Nephron progenitor cell (in vitro differentiated cells): Measurements from ENCODE around the gene HIRA.

Source experiments
- DNase-seq: peaks from one replicate; pipeline ENCODE4 v3.0.0; 2021
- H3K27ac Mint-ChIP-seq: 2 replicates; pipeline ENCODE4 v1.8.0; 2021; ENCODE audit warnings: mild to moderate bottlenecking, moderate library complexity, mixed read lengths
- H3K27me3 Mint-ChIP-seq: 2 replicates; pipeline ENCODE4 v1.8.0; 2021; ENCODE audit warnings: mild to moderate bottlenecking, low read depth, mixed read lengths; ENCODE audit not compliant: poor library complexity
- H3K36me3 Mint-ChIP-seq: 2 replicates; pipeline ENCODE4 v1.8.0; 2021; ENCODE audit warnings: low read depth, mixed read lengths
- H3K4me1 Mint-ChIP-seq: 2 replicates; pipeline ENCODE4 v1.8.0; 2021; ENCODE audit warnings: mixed read lengths
- H3K4me3 Mint-ChIP-seq: 2 replicates; pipeline ENCODE4 v1.8.0; 2021; ENCODE audit warnings: mild to moderate bottlenecking, moderate library complexity, mixed read lengths
- H3K9me3 Mint-ChIP-seq: 2 replicates; pipeline ENCODE4 v1.8.0; 2021; ENCODE audit warnings: mild to moderate bottlenecking, moderate library complexity, mixed read lengths
- CTCF ChIP-seq: fragments of 200-600 bp; sonication (generic); IDR thresholded peaks from 2 replicates; pipeline ENCODE4 v1.5.0; 2021; ENCODE audit warnings: antibody characterized with exemption

HIRA gene

GRCh38 chr22:19359554-19360299 is 71.8 kb downstream of the HIRA start:
- no peak overlapping the region for H3K4me3 Mint-ChIP-seq
- no peaks in the 10 kb centered on the region for H3K4me1 Mint-ChIP-seq
- H3K27ac Mint-ChIP-seq = no peak overlapping the region
- H3K9me3 Mint-ChIP-seq = no peaks in the 10 kb centered on the region
- TF ChIP-seq CTCF = no peak
- no peaks in the 10 kb centered on the region for H3K27me3 Mint-ChIP-seq
- DNase-seq = no peak
- H3K36me3 Mint-ChIP-seq = peaks cover 41% of the 10 kb centered on the region

- H3K27me3 Mint-ChIP-seq = no peaks in the 10 kb centered on the region
- no peaks in the 10 kb centered on the region for H3K4me1 Mint-ChIP-seq
- no peaks in the 10 kb centered on the region for H3K9me3 Mint-ChIP-seq
These were observed 72.6 kb downstream of the HIRA start for GRCh38 chr22:19358703-19359553.

GRCh38 chr22:19358195-19358594 is 73.3 kb downstream of the HIRA start:
- no peak for TF ChIP-seq CTCF
- DNase-seq = no peak
- Mint-ChIP-seq H3K27me3 (peaks cover under 1% of the 10 kb centered on the region), H3K4me1 (no peaks in the 10 kb centered on the region), H3K9me3 (no peaks in the 10 kb centered on the region), H3K27ac (no peak overlapping the region), H3K4me3 (no peak overlapping the region), H3K36me3 (peaks cover 32% of the 10 kb centered on the region)

More at GRCh38 chr22:19358703-19359553, 72.6 kb downstream of the HIRA start:
- DNase-seq = no peak
- Mint-ChIP-seq H3K36me3 (peaks cover 35% of the 10 kb centered on the region), H3K27ac (no peak overlapping the region), H3K4me3 (no peak overlapping the region)
- no peak for TF ChIP-seq CTCF

- no peak for TF ChIP-seq CTCF
- H3K27ac Mint-ChIP-seq = no peak overlapping the region
- H3K4me1 Mint-ChIP-seq = no peaks in the 10 kb centered on the region
- peaks cover 4% of the 10 kb centered on the region for H3K27me3 Mint-ChIP-seq
- DNase-seq = no peak
- H3K36me3 Mint-ChIP-seq = peaks cover 32% of the 10 kb centered on the region
- H3K4me3 Mint-ChIP-seq = no peak overlapping the region
- no peaks in the 10 kb centered on the region for H3K9me3 Mint-ChIP-seq
These were observed 74.0 kb downstream of the HIRA start for GRCh38 chr22:19357270-19358105.

- Mint-ChIP-seq H3K36me3 (peaks cover 33% of the 10 kb centered on the region), H3K9me3 (no peaks in the 10 kb centered on the region), H3K4me3 (no peak overlapping the region), H3K27me3 (peaks cover 4% of the 10 kb centered on the region), H3K4me1 (no peaks in the 10 kb centered on the region), H3K27ac (no peak overlapping the region)
- no peak for TF ChIP-seq CTCF
- no peak for DNase-seq
These were observed 74.7 kb downstream of the HIRA start for GRCh38 chr22:19356708-19357269.
